Keratinocyte (primary cell): ENCODE results near the gene SCYGR6. TPM values are rescaled to one million over a fixed set of nuclear protein-coding genes. Genes with fewer than 3 reads are reported as not detected.

Source experiments
- DNase-seq: peaks from one replicate; pipeline ENCODE4 v3.0.0-alpha.2; 2011; ENCODE audit warnings: low read depth, missing footprints, low spot score
- FAIRE-seq: peaks from 2 replicates; lab custom pipeline; 2011; peaks lifted over from hg19 to GRCh38; lab: Jason Lieb, UNC
- H2AFZ ChIP-seq: 2 replicates; pipeline ENCODE4 v1.6.0; 2012; ENCODE audit warnings: low read length, control low read depth, inconsistent platforms; ENCODE audit not compliant: control insufficient read depth
- H3K27ac ChIP-seq: 2 replicates; pipeline ENCODE4 v1.5.1; 2011; ENCODE audit warnings: low read length; ENCODE audit not compliant: control insufficient read depth, insufficient read depth
- H3K27me3 ChIP-seq: 3 replicates; pipeline ENCODE4 v1.6.0; 2011; ENCODE audit warnings: low read length; ENCODE audit not compliant: control insufficient read depth, insufficient read depth; ENCODE audit errors: extremely low read depth
- H3K36me3 ChIP-seq, 2 experiments: 2 replicates in 1 of 2; 3 replicates in 1 of 2; pipeline ENCODE4 v1.5.1; 2011; ENCODE audit warnings: low read length in 2 of 2, mild to moderate bottlenecking in 1 of 2; ENCODE audit not compliant: control insufficient read depth in 2 of 2, insufficient read depth in 2 of 2; ENCODE audit errors: extremely low read depth in 1 of 2
- H3K4me1 ChIP-seq: 3 replicates; pipeline ENCODE4 v1.5.1; 2011; ENCODE audit warnings: low read length; ENCODE audit not compliant: control insufficient read depth, insufficient read depth; ENCODE audit errors: extremely low read depth
- H3K4me2 ChIP-seq: 3 replicates; pipeline ENCODE4 v1.6.0; 2011; ENCODE audit warnings: low read depth, low read length; ENCODE audit not compliant: control insufficient read depth, insufficient read depth; ENCODE audit errors: extremely low read depth
- H3K4me3 ChIP-seq, 3 experiments: fragments of 200-600 bp in 1 of 3; sonication (generic) in 1 of 3; 2 replicates in 2 of 3; 3 replicates in 1 of 3; pipeline ENCODE4 v1.5.1; 2011 to 2016; ENCODE audit warnings: low read length in 3 of 3, mild to moderate bottlenecking in 3 of 3, control low read depth in 2 of 3, inconsistent platforms in 1 of 3, low read depth in 1 of 3, mixed read lengths in 1 of 3, mixed run types in 1 of 3, moderate library complexity in 1 of 3; ENCODE audit not compliant: control insufficient read depth in 2 of 3, insufficient read depth in 2 of 3; ENCODE audit errors: extremely low read depth in 1 of 3
- H3K79me2 ChIP-seq: 2 replicates; pipeline ENCODE4 v1.6.0; 2012; ENCODE audit warnings: low read length; ENCODE audit not compliant: control insufficient read depth, insufficient read depth
- H3K9ac ChIP-seq: 3 replicates; pipeline ENCODE4 v1.6.0; 2011; ENCODE audit warnings: low read length; ENCODE audit not compliant: control insufficient read depth, insufficient read depth; ENCODE audit errors: extremely low read depth
- H3K9me1 ChIP-seq: 3 replicates; pipeline ENCODE4 v1.6.0; 2011; ENCODE audit warnings: low read length; ENCODE audit not compliant: control insufficient read depth, insufficient read depth; ENCODE audit errors: extremely low read depth
- H3K9me3 ChIP-seq: 2 replicates; pipeline ENCODE4 v1.5.1; 2012; ENCODE audit warnings: low read depth, low read length; ENCODE audit not compliant: control insufficient read depth
- H4K20me1 ChIP-seq: 3 replicates; pipeline ENCODE4 v1.6.0; 2011; ENCODE audit warnings: low read length; ENCODE audit not compliant: control insufficient read depth, insufficient read depth; ENCODE audit errors: extremely low read depth
- EZH2 ChIP-seq: IDR thresholded peaks from one replicate; pipeline ENCODE4 v1.6.1; 2012; ENCODE audit warnings: inconsistent platforms, mild to moderate bottlenecking, low read length, moderate library complexity
- dilution Hi-C: fragments of 300-500 bp; cut with MboI; formaldehyde crosslinking; loops from one replicate; pipeline ENCODE4 v1.7.0; 2020; ENCODE audit warnings: low sequenced_read_pairs; ENCODE audit not compliant: extremely low pct_ligation_motif_present
- polyA plus RNA-seq, 5 experiments: library from polyadenylated mRNA; depleted of rRNA in 3 of 5; stranded (reverse) in 3 of 5; stranded (forward) in 1 of 5; unstranded in 1 of 5; fragments of >200 nt; gene quantifications; 1 replicate in 1 of 5; 2 replicates in 3 of 5; 3 replicates in 1 of 5; pipeline versions ENCODE4 v1.2.1 to v1.2.3, GENCODE V29; 2011 to 2012; ENCODE audit warnings: missing spikeins in 2 of 5, low read depth in 1 of 5, low replicate concordance in 1 of 5
- TF ChIP-seq, protein P1 (sequence below), 3 experiments: IDR thresholded peaks in 1 of 3; conservative IDR thresholded peaks in 1 of 3; optimal IDR thresholded peaks in 1 of 3; 2 replicates in 2 of 3; 3 replicates in 1 of 3; pipeline versions ENCODE3 to v1.5.1; 2011; ENCODE audit warnings: low read length in 3 of 3, mild to moderate bottlenecking in 3 of 3, moderate library complexity in 2 of 3, control low read depth in 1 of 3, inconsistent platforms in 1 of 3; ENCODE audit not compliant: insufficient read depth in 2 of 3; ENCODE audit errors: extremely low read depth in 1 of 3

Gene SCYGR6
- polyA plus RNA-seq, 1 donor (not counting 4 experiments of a cell fraction or from before 2014, with no cell fraction given), result not detected

DNA sequence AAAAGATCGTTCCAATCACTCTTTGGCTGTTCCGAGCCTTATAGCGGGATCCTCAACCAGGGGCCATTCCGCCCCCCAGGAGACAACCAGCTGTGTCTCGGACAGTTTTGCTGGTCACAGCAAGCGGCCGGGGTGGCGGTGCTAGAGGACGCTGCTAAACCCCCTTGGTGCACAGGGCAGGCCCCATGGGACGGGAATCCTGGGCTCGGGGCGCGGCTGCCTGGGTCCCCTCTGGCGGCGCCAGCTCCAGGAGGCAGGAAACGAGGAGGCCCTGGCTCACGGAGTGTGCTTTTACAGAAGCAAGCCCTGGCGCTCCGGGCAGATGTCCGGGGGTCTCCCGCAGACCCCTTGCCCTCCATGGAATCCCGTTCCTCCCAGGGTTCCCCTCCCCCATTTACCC is 43.3 kb upstream of the SCYGR6 start:
- no peak overlapping the region for H3K27ac ChIP-seq
- no peaks in the 10 kb centered on the region for H3K27me3 ChIP-seq
- H4K20me1 ChIP-seq, result no peaks in the 10 kb centered on the region
- no peak overlapping the region for H3K4me3 ChIP-seq
- no peak overlapping the region for H2AFZ ChIP-seq
- no peak overlapping the region for H3K4me2 ChIP-seq
- H3K79me2 ChIP-seq, result no peaks in the 10 kb centered on the region
- dilution Hi-C loops, result no loop called here
- FAIRE-seq (no peak), DNase-seq (no peak)
- TF ChIP-seq, protein P1, sequence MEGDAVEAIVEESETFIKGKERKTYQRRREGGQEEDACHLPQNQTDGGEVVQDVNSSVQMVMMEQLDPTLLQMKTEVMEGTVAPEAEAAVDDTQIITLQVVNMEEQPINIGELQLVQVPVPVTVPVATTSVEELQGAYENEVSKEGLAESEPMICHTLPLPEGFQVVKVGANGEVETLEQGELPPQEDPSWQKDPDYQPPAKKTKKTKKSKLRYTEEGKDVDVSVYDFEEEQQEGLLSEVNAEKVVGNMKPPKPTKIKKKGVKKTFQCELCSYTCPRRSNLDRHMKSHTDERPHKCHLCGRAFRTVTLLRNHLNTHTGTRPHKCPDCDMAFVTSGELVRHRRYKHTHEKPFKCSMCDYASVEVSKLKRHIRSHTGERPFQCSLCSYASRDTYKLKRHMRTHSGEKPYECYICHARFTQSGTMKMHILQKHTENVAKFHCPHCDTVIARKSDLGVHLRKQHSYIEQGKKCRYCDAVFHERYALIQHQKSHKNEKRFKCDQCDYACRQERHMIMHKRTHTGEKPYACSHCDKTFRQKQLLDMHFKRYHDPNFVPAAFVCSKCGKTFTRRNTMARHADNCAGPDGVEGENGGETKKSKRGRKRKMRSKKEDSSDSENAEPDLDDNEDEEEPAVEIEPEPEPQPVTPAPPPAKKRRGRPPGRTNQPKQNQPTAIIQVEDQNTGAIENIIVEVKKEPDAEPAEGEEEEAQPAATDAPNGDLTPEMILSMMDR (optimal IDR thresholded peaks at IDR 0.05 in 1 of 3, IDR thresholded peaks at IDR 0.05 in 1 of 3, conservative IDR thresholded peaks at IDR 0.05 in 1 of 3; ENCODE audit: extremely low read depth in 1 of 3, insufficient read depth in 2 of 3, low read length in 3 of 3), result no peak
- no peak for TF ChIP-seq EZH2
- no peaks in the 10 kb centered on the region for H3K9me1 ChIP-seq
- no peaks in the 10 kb centered on the region for H3K4me1 ChIP-seq
- no peaks in the 10 kb centered on the region for H3K36me3 ChIP-seq
- no peak overlapping the region for H3K9ac ChIP-seq
- no peaks in the 10 kb centered on the region for H3K9me3 ChIP-seq

DNA sequence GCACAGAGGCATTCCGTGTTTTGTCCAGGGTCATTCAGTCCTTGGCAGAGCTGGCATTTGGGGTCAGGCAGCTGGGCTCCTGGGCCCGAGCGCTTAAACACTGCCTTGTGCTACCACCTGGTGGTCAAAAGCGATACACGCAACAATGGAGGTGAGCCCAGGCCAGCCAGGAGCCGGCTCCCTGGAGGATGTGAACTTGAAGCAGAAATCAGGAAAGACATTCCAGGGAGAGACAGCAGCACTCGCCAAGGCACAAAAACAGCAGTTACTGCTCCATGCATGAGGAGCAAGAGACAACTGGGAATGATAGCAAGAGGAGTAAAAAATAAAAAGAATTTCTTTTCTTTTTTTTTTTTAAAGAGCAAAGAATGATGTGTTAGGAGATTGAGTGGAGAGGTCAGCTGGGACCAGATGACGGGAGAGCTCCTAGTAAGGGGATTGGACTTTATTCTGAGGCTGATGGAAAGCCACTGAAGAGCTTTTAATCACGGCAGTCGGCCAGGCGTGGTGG is 41.9 kb upstream of the SCYGR6 start:
- H3K9ac ChIP-seq, result no peak overlapping the region
- H3K4me3 ChIP-seq, result no peak overlapping the region
- no peaks in the 10 kb centered on the region for H4K20me1 ChIP-seq
- H2AFZ ChIP-seq, result no peak overlapping the region
- no peaks in the 10 kb centered on the region for H3K4me1 ChIP-seq
- no peaks in the 10 kb centered on the region for H3K27me3 ChIP-seq
- FAIRE-seq, result no peak
- no peak for DNase-seq
- H3K36me3 ChIP-seq, result no peaks in the 10 kb centered on the region
- no peaks in the 10 kb centered on the region for H3K79me2 ChIP-seq
- TF ChIP-seq, protein P1 (optimal IDR thresholded peaks at IDR 0.05 in 1 of 3, IDR thresholded peaks at IDR 0.05 in 1 of 3, conservative IDR thresholded peaks at IDR 0.05 in 1 of 3; ENCODE audit: extremely low read depth in 1 of 3, insufficient read depth in 2 of 3, low read length in 3 of 3), result peak; percentile 82 to 87 (median 84)
- TF ChIP-seq EZH2, result no peak
- H3K9me1 ChIP-seq, result no peaks in the 10 kb centered on the region
- no peaks in the 10 kb centered on the region for H3K9me3 ChIP-seq
- H3K4me2 ChIP-seq, result no peak overlapping the region
- no peak overlapping the region for H3K27ac ChIP-seq
- dilution Hi-C loops, result no loop called here
